HG02571 (cell line): Measurements from ENCODE around the gene FBXW7.

Experiments used
- ATAC-seq: cut with Tn5 transposase; IDR thresholded peaks from one replicate; pipeline ENCODE4 v1.9.1; 2021; ENCODE audit warnings: mild to moderate bottlenecking, moderate library complexity; ENCODE audit not compliant: unreplicated experiment

The FBXW7 gene

GRCh38 chr4:152296386-152296785 lies 239.5 kb downstream of the FBXW7 start:
- ATAC-seq, result no peak

DNA sequence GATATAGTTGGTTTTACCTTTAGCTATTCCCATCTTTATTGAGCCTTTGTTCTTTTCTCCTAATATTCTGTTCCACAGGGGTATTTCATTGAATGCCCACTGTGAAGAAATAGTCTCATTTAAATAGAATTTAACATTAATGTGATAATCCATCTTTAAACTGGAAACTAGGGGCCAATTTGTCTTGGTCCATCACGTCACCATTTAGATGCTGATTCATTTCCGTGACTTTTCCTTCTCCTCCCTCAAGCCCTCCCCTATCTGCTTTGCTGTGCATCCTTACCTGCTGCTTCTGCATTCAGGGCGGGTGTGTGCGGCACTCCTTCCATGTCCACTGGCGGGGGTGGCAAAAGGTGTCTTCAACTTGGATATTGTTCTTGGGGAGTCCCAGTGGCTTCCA lies 241.1 kb downstream of the FBXW7 start:
- ATAC-seq, result no peak

- ATAC-seq, result no peak
These were observed 241.6 kb downstream of the FBXW7 start for GRCh38 chr4:152294331-152294730.

- no peak for ATAC-seq
These were observed 242.4 kb downstream of the FBXW7 start for GRCh38 chr4:152293527-152293926.

- ATAC-seq, result no peak
These were observed 245.4 kb downstream of the FBXW7 start for GRCh38 chr4:152290366-152290921.

DNA sequence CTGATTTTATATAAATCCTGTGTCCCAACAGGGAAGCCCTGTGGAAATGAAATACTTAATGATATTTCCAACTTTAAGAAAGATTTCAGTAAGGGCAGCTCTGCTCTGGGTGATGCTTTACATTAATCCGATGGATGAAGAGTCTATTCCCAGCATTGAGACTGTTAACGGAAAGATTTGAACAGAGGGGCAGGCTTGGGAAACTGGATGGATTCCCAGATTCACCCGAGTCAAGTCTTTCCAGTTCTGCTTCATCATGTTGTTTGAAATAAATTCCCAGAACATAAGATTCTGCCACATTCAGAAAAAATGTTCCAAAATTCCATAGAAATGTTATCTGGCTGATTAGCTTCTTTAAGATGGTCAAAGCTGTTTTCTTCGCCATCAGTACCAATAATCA lies 246.0 kb downstream of the FBXW7 start:
- no peak for ATAC-seq

DNA sequence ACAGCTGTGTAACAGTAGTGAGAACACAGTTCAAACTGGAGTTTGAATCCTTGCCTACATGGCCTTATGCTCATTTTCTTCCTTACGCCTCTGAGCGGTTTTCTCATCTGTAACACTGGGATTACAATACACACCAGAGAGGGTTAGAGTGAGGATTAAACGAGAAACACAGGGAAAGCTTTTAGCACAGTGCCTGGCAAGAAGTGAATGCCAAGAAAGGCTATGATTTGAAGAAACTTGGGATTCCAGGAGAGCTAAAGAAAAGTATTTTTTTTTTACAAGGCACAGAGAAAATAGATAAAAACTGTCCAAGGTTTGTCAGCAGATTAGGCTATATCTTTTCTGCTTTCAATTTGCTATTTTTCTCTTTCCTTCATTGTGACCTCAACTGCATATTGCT lies 246.4 kb downstream of the FBXW7 start:
- no peak for ATAC-seq

GRCh38 chr4:152283801-152284470 lies 252.0 kb downstream of the FBXW7 start:
- no peak for ATAC-seq

- no peak for ATAC-seq
These were observed 254.1 kb downstream of the FBXW7 start for GRCh38 chr4:152281822-152282221.

DNA sequence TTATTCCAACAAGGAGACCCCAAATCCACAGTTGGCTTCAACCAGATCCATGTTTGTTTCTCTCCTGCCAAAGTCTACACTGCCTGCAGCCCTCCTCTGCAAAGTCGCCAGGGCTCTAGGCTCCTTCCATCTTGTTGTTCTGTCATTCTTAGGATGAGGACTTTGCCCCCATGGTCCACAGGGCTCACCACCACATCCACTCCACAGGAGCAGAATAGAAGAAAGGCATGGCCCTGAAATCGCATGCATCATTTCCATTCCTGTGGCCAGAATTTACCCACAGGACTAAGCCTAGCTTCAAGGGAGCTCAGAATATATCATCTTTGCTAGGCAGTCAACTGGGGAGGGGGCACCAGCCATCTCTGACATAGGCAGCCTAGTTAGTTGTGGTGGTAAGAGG lies 254.7 kb downstream of the FBXW7 start:
- ATAC-seq, result no peak

DNA sequence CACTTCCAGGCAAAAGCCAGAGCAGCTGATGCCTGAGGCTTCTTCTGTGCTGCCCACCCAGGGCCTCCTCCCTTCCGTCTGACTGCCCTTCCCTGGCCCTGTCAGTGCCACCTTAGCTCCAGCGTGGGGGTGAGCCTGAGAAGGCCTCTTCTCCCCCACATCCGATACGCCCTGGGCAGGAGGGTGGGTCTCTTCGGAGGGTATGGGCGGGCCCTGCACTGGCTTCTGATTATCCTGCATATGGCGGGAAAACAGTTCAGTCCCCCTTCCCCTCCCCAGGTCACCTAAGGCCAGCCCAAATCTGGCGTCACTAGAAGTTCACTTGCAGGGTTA lies 256.7 kb downstream of the FBXW7 start:
- no peak for ATAC-seq

DNA sequence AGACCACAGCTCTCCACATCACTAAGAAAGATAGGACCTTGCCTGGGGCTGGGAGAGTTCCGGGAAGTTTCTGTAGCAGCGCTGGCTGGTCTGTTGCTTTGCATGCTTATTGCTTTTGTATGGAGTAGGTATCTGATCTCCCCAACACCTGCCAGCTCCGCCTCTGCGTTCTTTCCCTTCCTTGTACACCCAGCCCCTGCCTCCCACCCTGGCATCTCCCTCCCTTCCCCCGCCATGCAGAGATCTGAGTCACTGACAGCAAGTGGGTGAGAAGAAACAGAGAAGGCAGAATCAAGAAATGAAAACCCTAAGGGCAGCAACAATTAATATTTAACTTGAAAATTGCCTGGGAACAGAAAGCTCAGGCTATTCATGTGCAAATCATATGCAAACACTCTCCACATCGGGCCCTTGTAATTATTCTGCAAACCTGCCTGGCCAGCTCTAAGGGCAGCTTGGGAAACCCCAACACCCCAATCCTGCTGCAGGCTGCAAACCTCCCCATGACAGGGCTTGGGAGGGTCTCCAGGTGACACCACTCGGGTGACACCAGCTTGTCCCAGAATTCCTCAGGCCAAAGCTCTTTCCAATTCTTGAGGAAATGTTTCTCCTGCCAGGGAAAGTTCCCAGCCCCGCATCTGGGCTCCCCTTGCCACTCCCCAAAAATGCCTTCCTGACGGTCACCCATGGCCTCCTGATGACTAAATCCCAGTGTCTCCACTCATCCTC lies 257.2 kb downstream of the FBXW7 start:
- peak; percentile 74 for ATAC-seq

GRCh38 chr4:152278172-152278504 lies 257.8 kb downstream of the FBXW7 start:
- ATAC-seq, result peak; percentile 39

GRCh38 chr4:152277333-152277732 lies 258.6 kb downstream of the FBXW7 start:
- ATAC-seq, result no peak

- no peak for ATAC-seq
These were observed 262.5 kb downstream of the FBXW7 start for GRCh38 chr4:152273343-152273742.
